GM20431 (cell line): ENCODE data around the gene CC2D1A.
"Not testable (repeated sequence)": the region's sequence is repeated elsewhere in the genome, so short reads cannot be mapped to it uniquely, and the experiment has no call there.

Experiments used
- in situ Hi-C: fragments of 300-500 bp; cut with MseI, MboI; formaldehyde crosslinking; loops from one replicate; pipeline ENCODE4 v1.15.0; 2020; ENCODE audit warnings: low sequenced_read_pairs; ENCODE audit not compliant: unreplicated experiment

CC2D1A gene

DNA sequence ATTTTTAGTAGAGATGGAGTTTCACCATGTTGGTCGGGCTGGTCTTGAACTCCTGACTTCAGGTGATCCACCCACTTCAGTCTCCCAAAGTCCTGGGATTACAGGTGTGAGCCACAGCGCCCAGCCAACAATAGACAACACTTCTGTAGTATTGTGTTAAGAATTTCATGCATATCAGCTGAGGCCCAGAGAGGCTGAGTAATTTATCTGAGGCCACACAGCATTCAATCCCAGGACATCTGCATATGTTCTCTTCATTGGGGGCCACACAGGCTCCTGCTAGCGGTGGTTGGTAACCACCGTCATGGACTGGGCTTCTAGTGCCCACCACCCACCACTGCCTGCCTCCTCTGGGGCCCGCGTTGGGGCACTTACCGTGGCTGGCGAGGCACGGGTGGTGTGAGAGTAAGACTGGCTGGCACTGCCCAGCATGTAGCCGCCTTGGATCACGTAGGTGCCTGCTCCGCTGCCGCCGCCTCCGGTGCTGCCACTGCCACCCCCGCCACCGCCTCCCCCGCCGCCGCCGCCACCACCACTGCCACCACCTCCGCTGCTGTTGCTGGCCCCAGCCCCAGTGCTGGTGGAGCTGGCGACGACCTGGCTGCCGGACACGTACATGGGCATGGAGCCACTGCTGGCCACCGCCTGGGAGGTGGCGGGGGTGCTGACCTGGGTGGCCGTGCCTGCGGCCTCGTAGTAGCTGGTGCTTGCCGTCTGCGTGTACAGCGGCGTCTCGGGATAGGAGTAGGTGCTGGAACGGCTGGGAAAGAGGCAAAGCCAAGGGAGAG is 66.6 kb downstream of the CC2D1A start:
- in situ Hi-C loops = no loop called here

DNA sequence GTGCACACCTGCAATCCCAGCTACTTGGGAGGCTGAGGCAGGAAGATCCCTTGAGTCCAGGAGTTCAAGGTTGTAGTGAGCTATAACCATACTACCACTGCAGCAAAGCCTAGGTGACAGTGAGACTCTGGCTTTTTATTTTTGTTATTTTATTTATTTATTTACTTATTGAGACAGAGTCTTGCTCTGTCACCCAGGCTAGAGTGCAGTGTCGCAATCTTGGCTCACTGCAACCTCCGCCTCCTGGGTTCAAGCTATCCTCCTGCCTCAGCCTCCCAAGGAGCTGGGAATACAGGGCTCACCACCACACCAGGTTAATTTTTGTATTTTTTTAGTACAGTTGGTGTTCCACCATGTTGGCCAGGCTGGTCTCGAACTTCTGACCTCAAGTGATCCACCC is 67.5 kb downstream of the CC2D1A start:
- in situ Hi-C loops = not testable (repeated sequence)

DNA sequence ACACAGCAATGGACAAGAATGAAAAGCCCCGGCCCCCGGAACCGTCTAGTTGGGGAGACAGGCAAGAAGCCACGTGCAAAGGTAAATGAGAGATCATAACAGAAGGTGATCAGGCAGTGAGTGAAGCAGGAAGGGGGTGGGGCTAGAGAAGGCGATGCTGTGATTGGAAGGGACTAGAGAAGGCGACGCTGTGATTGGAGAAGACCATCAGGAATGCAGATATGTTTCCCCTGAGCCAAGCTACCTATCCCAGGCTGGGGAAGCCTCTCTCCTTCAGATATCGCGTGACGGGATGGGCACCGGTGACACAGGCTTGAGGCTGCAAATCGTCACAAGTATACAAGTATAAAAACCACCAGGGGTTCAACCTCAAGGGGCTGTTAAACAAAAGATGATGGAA is 68.1 kb downstream of the CC2D1A start:
- in situ Hi-C loops = no loop called here

DNA sequence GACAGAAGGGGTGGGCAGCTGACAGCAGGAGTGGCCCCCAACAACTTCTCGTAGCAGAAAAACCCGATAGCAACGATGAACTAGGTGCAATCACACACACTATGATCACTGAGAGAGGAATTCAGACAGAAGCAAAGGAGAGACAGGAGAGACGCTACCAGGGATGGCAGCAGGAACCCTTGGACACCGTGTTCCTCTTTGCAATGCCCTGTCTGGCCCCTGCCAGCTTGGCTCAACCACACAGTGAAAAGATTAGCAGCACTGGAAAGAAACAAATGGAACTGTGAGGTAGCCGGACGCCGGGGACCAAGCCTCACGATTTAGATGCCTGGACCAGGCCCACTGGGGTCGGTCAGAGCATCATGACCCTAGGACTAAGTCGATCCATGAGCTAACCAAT is 69.9 kb downstream of the CC2D1A start:
- in situ Hi-C loops = no loop called here

DNA sequence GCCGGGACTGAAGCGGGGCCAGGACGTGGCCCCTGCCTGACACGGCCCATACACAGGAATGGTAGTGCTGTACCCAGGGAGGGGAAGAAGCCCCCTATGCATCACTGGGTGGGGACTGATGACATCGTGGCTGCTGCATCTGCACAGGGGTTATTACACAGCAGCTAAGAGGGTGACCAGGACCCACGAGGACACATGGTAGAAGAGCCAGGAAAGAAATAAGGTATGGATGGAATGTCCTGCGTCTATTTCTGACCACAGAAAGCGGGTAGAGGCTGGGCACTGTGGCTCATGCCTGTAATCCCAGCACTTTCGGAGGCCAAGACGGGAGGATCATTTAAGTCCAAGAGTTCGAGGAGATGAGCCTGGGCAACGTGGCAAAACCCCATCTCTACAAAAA is 70.4 kb downstream of the CC2D1A start:
- in situ Hi-C loops = no loop called here

DNA sequence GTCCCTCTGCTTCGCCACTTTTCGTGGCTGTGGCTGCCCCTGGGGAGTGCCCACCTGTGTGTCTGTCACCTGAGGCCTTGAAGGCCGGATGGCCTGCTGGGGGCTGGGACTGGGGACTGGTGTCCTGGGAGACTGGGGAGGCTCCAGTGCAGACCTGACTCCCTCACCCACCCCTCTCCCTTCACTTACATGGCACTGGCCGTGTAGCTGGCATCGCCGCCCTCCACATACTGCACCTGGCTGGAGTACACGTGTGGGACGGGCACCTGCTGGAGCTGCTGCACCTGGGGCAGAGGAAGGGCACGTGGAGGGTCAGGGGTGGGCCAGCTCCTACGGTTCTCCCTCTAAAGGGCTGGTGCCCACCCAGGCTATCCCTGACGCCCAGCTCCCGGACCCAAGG is 71.8 kb downstream of the CC2D1A start:
- in situ Hi-C loops = no loop called here

DNA sequence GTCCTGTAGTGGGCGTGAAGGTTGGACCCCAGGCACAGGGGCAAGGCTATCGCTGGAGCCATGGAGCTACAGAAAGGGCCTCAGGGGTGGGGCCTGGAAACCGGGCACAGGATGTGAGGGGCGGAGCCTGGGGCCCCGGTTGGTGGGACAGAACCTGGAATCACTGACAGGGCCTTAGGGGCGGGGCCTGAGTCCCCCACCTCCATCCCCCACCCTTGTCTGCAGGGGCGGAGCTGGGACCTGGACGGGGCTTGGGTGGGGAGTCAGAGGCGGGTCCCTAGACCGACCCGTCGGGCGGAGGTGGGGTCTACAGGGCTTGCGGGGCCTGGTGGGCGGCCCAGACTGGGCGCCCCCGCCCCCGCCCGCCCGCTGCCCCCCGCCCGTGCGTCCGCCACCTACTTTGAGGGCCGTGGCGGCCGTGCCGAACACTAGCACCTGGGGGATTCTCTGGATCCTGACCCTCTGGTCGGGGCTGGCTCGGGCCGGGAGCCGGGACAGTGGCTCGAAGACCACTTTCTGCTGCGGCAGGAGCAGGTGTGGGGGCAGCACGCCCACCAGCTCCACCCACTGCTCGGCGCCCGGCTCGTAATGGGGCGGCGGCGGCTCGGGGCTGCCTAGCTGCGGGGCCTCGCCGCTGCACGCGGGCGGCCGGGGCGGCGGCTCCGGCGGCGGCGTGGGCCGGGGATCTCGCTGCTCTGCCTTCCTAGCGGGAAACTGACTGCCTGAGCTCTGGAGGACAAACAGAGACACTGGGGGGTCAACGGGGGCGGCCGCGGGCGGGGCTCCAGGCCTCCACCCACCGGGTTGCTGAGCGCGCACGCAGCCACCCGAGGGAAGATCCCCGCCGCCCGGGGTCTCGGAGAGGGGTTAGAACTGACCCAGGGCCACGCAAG is 72.6 kb downstream of the CC2D1A start:
- in situ Hi-C loops = no loop called here

DNA sequence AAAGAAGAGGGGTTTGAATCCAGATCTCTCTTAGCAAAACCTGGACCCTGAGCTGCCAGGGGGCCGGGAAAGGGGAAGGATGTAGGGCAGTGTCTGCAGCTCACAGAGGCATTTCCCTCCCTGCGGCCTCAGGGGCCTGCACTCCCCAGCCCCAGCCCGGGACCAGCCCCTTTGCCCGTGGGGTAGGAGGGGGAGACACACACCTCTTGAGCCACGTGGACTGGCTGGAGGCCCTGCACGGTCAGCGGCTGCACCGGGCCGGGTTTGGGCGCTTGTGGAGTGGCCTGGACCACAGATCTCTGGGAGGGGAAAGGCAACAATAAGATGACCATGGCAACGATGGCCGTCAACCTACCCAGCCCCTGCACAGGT is 73.2 kb downstream of the CC2D1A start:
- in situ Hi-C loops = no loop called here

DNA sequence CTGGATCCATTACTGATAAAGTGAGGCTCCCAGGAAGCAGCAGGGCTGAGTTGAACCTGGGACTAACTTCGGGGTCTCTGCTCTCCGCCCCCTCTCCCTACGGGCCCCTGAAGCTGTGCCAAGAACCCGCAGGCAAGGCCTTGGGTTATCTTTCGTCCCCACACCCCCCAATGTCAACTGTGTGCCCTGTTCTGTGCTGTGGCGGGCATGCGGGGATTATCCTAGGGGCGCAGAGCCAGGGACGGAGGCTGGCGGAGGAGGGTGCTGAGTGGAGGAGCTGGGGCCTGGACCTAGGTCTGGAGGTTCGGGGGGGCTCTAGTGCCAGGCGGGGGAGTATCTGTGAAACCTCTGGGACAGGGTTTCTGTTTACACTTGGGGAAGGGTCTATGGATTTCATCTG is 73.7 kb downstream of the CC2D1A start:
- in situ Hi-C loops = no loop called here

DNA sequence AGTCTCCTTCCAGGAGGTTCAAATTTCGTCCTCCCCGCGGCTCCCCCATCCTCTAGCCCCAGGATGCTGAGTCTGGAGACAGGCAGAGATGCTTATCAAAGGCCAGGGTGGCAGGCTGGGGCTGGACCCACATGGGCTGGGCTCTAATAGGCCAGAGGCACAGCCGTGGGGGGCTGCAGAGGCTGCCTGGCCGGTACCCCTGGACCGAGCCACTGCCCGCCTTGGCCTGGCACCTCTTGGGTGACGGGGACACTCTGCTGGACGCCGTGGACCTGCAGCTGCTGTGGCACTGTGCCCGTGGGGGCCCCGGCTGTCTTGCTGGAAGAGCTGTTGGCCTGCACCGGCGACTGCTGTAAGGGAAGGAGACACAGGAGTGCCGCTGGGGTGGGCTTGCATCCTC is 74.3 kb downstream of the CC2D1A start:
- in situ Hi-C loops = no loop called here
